SU-DHL-6 (cell line): Measurements from ENCODE around the gene RBM20.

Experiments used
- EZH2phosphoT487 ChIP-seq: fragments of 200-600 bp; sonication (generic), shearing (Covaris generic); conservative IDR thresholded peaks from 2 replicates; pipeline ENCODE4 v1.6.1; 2018; ENCODE audit warnings: mild to moderate bottlenecking, antibody characterized with exemption, low read length, moderate library complexity, mixed read lengths
- TF ChIP-seq, protein P1 (sequence below): fragments of 200-600 bp; sonication (generic); IDR thresholded peaks from one replicate; pipeline ENCODE4 v1.5.1; 2017; ENCODE audit warnings: antibody characterized with exemption, mild to moderate bottlenecking, low read length, moderate library complexity; ENCODE audit not compliant: insufficient read depth, poor library complexity, severe bottlenecking

DNA sequence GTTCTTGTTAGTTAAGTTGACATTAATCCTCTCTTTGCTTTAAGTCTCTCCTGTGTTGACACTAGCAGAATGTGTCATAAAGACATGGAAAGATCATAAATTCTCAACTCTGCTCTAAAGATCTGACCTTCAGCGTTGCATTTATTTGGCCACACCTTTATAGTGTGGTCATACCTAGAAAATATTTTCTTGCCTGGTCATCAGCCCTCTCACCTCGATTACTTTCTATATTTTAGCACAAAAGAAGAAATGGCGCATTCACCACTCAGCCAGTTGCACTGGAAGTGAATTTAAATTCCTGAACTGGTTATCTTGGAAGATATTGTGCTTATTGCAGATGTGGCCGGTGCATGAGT is 130.9 kb downstream of the RBM20 start:
- TF ChIP-seq, protein P1, sequence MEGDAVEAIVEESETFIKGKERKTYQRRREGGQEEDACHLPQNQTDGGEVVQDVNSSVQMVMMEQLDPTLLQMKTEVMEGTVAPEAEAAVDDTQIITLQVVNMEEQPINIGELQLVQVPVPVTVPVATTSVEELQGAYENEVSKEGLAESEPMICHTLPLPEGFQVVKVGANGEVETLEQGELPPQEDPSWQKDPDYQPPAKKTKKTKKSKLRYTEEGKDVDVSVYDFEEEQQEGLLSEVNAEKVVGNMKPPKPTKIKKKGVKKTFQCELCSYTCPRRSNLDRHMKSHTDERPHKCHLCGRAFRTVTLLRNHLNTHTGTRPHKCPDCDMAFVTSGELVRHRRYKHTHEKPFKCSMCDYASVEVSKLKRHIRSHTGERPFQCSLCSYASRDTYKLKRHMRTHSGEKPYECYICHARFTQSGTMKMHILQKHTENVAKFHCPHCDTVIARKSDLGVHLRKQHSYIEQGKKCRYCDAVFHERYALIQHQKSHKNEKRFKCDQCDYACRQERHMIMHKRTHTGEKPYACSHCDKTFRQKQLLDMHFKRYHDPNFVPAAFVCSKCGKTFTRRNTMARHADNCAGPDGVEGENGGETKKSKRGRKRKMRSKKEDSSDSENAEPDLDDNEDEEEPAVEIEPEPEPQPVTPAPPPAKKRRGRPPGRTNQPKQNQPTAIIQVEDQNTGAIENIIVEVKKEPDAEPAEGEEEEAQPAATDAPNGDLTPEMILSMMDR = no peak
- no peak for TF ChIP-seq EZH2phosphoT487
